ENCODE measurements around the gene FGD1.
A peak's percentile ranks its signal among the peaks of the same experiment; 100 is the strongest.
"Not testable (repeated sequence)": the region's sequence is repeated elsewhere in the genome, so short reads cannot be mapped to it uniquely, and the experiment has no call there.

FGD1 gene

DNA sequence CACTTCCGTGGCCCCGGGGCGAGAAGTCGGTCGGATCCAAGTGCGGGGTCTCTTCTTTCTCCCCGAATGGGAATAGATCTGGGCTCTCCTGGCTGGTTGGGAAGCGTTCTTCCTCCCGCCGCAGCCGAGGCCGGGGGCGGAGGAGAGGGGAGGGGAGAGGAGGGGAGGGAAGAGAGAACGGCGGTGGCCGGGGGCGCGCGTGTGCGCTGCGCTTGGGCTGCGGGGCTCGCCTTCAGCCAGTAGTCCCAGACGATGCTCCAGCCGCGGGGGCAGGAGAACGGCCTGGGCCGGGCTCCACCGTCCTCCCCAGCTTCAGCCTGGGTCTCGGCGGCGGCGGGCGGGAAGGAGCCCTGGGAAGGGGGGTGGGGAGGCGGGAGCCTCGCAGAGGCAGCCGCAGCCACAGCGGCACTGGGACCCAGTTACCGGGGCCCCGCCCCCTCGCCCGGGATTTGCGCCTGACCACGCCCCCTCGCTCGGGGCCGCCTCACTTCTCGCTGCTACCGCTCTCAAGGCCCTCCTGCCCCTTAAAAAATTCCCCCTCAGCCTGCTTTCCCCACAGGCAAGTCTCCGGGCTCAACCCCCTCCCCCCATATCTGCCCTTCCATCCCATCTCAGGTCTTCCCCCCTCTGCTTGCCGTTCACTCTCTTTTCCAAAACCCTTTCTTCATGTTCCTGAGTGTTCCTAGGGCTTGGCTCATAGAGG lies at the start of gene FGD1:
Gene FGD1, minus strand, starts transcription at position 421 of the 703 bp plus-strand sequence. CDS start 802 bp downstream, outside the sequence.
- DNase-seq: peak; percentile 22 to 29

DNA sequence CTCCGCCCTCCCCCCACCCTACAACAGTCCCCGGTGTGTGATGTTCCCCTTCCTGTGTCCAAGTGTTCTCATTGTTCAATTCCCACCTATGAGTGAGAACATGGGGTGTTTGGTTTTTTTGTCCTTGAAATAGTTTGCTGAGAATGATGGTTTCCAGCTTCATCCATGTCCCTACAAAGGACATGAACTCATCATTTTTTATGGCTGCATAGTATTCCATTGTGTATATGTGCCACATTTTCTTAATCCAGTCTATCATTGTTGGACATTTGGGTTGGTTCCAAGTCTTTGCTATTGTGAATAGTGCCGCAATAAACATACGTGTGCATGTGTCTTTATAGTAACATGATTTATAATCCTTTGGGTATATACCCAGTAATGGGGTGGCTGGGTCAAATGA lies 46.2 kb upstream of the FGD1 start:
- DNase-seq: not testable (repeated sequence)

DNA sequence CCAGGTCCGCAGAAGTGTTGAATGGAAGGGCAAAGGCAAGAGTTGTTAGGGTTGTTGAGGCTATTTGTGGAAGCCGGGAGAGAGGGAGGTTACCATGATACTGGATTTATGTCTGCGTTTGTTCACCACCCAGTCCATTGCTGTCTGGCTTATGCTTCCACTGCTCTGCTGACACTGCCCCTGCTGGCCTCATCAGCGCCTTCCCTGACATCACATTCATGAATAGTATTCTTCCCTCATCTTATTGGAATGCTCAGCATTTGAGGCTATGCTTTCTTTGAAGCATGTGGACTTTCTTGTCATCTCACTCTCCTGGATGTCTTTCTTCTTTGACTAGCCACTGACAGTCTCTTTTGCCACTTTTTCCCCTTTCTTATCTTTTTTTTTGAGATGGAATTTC lies 44.3 kb upstream of the FGD1 start:
- no peak for DNase-seq

DNA sequence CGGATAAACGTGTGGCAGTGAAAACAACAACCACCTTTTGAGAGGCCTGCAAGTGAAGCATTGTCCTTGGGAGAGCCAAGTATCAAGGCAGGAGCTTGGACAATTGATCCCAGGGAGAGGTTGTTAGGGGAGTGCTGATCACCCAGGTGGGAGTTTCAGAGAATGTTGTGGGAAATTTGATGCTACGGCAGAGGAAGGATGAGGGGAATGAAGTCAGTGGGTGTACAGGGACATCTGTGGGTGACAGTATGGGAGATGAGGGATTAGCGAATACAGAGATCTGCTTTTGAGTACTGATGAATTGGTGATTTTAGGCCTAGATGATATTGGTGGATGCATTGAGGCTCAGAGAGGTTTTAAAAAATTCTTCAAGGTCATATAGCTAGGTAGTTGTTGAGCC lies 38.2 kb upstream of the FGD1 start:
- DNase-seq: no peak

DNA sequence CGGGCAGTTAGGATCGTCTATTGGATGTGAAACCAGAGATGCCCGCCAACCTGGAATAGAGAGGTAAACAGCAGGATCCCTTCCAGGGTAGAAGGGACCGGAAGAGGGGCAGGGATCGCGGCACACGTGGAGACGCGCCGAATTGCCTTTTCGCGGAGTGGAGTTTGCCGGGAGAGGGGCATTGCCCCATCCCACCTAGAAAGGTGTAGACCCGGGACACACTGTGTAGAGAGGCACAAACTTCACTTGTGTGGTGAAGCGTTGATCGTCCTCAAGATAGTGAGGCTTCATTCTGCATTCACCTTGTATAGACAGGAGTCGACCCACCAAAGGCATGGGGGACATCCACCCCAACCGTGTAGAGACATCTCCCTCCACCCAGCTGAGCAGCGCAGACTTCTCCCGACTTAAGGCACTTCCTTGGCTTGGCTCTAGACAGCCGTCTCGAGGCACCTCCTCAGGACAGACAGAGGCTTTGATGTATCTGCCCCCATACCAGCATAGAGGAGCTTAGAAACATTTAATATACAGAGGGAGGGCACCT lies 34.4 kb upstream of the FGD1 start:
- no peak for DNase-seq

DNA sequence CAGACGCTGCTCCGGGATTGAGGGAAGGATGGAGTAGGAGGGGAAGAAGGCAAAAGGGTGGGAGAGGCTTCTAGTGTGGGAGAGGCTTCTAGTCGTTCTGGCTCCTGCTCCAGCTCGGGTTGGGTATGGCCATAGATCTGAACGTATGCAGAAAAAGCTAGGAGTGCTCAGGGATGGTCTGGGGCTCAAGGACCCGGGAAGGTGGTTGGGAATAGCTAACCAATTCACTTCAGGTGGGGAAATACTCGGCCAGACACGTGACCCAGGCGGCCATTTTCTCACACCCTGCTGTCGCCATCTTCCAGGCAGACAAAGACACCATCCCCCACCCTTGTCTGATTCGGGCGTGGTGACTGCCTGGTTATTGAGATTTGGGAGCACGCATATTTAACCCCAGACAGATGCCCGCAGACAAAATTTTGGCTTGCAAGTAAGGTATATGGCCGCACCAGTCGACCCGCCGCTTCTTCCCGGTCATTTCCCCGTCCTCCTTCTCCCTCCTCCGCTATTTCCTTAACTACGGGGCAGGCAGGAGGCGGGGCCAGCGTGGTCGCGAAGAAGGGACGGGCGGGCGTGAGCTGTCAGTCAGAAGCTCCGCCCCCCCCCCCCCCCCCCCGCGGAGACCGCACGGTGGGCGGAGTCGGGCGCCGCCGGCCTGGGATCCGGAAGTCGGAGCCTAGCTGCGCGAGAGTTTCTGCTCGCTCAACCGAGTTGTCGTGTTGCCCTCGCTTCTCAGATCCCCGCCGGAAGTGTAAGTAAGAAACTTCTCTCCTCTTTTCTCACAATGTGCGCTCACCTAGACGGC lies 33.7 kb upstream of the FGD1 start, which contains the start of gene GNL3L:
Gene GNL3L, plus strand, starts transcription at position 668 of the 805 bp plus-strand sequence. CDS start 2,348 bp downstream, outside the sequence.
- peak; percentile 55 to 61 for DNase-seq

DNA sequence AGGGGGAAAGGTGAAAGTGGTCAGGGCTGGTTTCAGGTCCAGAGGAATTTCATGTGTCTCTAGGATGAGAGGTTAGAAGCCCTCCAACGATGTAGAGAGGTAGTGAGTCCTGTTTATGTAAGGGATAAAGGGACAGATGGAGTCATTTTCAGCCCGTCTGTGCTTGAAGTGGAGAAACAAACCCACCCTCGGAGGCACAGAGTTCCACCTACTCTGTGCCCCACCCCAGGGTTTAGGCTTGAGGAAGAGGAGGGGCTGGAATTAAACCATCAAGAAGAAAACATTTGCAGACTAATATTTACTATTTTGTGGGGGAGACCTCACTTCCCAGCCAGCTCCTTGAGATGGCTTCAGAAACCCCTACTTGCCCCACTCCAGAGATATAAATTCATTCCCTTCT lies 33.1 kb upstream of the FGD1 start:
- no peak for DNase-seq

DNA sequence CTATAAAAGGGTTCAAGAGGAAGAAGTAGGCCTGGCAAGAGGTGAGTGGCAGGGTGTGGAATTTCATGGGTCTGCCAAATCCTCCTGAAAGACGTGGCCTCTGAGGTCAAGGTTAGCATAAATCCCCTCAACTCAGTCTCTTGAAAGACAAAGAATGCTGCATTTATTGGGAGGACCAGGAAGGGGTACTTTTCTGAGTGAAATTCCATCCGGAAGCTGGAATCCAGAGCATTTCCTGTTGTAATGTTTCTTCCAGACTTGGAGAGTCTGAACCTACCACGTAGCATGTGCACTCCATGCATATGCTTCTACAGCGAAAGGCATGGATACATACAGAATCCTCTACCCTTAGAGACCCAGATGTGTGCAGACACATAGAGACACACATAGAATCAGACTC lies 13.4 kb upstream of the FGD1 start:
- no peak for DNase-seq

DNA sequence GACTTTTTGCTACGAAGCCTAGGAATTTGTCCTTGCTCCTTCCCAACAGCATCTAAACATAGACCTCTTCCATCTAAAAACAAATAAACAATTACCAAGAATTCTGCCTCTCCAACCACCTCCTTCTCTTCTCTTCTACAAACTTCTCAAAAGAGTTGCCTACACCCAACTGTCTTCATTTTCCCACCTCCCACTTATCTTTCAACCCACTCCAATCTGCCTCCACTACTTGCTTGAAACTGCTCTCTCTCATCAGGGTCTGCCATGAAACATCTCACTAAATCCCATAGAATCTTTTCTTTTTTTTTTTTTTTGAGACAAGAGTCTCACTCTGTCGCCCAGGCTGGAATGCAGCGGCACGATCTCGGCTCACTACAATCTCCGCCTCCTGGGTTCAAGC lies 902 bp upstream of the FGD1 start:
- DNase-seq: no peak

DNA sequence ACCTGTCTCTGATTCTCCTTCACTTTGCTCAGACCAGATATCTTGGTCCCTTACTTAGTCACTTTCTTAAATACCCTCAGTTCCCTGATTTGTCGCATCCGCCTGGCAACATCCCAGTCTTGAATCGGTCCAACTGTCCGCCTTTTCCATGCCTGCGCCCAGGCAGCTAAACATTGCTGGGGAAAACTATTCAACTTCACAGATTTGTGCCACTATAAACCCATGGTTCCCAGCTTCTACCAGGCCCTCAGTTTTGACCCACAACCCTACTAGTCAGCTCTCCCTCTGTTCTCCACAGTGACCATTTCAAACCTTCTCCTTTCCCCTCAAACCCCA lies 451 bp upstream of the FGD1 start:
- DNase-seq: no peak

DNA sequence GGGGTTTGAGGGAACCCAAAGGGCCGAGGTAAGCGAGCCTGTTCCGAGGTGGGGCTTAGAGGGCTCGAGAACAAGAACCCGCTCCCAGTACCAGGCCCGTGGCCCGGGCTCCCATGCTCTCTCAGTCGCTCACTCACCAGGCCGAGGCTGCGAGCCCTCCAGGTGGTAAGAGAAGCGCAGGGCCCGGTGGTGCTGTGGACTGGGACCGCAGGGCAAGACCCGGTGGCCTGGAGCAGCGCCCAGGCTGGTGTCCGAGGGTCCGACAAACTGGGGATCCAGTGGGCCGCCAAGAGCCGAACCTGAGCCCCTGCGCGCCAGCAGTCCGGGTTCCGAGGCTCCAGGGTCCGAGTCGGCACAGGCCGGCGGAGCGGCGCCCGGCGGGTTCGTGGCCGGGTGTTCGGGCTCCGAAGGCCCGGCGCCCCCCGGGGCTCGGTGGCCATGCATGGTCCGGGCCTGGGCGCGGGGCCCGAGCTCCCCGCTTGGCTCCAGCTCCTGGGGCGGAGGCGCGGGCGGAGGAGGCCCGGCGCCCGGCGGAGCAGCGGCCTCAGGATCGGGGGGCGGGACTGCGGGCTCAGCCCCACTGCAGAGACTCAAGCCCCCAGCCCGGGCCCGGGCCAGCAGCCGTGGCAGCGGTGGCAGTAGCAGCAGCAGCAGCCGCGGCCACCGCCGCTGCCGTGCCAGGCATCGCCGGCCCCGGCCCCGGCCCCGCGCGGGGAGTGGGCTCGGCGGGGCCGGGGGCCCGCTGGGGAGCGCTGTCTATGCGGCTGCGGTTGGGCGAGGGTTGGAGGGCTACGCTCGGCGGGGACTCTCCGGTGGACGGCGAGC lies 833 bp downstream of the FGD1 start:
- no peak for DNase-seq

DNA sequence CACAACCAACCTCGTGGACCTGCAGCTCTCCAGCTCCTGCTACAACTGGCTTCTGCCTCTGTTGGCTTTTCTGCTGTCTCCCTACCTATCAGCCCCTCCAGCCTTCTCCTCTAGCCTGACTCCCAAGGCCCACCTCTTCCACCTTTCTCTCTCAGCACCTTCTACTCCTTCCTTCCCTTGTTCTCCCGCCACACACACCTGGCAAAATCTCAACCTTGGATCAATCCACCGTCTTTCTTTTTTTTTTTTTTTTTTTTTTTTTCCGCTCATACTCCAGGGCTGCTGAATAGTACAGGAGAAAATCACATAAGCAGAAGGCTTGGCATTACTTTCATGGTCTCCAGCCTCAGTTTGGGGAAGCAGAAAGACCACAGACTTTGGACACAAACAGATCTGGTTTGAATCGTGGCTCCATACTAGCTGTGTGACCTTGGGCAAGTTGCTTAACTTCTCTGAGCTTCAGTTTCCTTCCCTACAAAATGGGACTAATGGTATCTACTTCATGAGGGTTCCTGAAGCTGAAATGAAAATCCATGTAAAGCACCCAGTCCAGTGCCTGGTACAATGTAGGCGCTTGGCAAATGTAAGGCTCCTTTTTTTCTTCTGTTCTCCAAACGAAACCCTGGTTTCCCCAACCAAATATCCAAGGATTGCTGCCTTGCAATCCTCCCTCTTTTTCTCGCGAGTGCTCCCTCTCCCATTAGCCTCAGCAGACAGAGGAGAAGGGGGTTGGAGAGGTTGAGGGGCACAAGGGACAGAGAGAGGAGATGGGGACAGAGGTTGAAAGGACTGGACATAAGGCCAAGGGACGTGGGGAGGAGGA lies 1.7 kb downstream of the FGD1 start:
- DNase-seq: no peak

DNA sequence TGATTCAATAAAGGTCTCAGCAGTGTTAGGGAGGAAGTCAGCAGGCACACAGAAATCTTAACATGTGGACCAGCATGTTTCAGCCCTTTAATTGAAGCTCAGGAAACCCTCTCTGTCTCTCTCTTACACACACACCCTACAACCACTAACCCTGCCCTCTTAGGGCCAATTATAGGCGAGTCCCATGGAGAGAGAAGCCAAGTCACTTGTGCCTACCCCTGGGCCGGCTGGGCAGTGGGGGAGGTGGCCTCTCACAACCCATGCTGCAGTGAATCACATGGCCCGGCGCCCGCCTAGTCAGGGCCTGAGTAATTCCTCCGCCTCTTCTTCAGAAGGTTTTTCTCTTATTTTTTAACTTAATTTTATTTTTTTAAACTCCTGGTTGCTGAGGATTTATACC lies 3.7 kb downstream of the FGD1 start:
- DNase-seq: no peak

DNA sequence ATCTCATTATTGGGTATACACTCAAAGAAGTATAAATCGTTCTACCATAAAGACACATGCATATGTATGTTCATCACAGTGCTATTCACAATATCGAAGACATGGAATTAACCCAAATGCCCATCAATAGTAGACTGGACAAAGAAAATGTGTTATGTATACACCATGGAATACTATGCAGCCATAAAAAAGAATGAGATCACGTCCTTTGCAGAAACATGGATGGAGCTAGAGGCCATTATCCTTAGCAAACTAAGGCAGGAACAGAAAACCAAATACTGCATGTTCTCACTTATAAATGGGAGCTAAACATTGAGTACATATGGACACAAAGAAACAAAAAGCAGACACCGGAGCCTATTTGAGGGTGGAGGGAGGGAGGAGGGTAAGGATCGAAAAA lies 6.2 kb downstream of the FGD1 start:
- not testable (repeated sequence) for DNase-seq

DNA sequence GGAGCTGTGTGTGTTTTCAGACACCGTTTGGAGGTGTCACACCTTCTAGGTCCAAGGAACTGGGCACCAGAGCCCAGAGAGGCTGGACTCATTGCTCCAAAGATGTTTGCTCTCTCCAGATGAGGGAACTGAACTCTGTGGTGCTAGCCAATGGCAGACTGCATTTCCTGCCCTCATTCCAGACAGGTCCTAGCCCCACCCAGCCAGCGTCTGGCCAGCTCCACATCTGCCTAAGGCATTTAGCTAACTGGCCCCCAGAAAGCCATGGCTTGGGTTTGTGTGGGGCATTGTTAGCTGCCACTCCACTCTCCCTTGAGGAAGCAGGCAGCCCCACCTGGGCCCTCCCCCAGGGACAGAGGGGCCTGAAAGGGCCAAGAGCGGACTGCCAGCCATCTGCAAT lies 11.4 kb downstream of the FGD1 start:
- no peak for DNase-seq

DNA sequence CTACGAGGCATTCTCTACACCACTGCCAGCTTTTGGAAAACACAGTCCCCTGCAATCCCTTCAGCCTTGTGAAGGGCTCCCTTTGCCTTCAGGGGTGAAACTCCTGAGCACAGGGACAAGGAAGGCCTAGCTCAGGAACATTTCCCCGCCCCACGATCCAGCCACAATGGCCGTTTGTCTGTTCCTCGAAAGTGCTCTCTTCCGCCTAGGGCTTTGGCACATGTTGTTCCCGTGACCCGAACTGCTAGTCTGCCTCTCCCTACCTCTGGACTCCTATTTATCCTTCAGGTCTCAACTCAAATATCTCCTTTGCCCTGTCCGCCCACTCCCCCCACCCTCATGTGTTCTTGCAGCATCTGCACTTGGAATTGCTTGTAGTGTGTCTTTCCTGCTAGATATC lies 12.1 kb downstream of the FGD1 start:
- no peak for DNase-seq

DNA sequence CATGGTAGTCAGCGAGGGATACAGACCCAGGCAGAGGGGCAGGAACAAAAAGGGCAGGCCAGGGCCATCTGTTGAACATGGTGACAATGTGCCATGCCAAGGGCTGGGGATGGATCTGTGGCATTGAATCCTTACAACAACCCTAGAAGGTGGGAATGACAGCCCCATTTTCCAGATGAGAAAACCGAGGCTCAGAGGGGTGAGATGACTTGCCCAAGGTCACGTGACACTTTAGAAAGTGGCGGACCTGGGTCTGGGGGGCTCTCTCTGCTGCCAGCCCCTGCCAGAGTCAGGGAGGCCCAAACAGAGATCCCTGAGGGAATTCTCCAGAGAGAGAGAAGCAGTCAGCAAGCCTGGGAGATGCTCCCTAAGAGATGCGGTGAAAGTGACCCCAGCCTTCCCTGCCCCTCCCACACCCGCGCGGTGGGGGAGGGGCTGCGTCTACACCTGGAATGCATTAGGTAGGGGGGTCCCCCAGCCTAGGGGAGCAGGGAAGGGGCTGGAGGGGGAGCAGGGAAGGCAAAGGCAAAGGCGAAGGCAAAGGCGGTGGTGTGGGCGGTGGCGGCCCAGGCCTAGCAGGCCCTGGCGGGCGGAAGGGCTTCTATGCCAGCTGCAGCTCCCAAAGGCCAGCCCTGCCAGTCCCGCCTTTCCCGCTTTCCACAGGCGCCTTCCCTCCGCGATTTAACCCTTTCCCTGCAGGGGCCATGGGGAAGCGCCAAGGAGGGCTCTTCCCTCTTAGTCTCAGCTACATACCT lies 13.0 kb downstream of the FGD1 start:
- DNase-seq: no peak

DNA sequence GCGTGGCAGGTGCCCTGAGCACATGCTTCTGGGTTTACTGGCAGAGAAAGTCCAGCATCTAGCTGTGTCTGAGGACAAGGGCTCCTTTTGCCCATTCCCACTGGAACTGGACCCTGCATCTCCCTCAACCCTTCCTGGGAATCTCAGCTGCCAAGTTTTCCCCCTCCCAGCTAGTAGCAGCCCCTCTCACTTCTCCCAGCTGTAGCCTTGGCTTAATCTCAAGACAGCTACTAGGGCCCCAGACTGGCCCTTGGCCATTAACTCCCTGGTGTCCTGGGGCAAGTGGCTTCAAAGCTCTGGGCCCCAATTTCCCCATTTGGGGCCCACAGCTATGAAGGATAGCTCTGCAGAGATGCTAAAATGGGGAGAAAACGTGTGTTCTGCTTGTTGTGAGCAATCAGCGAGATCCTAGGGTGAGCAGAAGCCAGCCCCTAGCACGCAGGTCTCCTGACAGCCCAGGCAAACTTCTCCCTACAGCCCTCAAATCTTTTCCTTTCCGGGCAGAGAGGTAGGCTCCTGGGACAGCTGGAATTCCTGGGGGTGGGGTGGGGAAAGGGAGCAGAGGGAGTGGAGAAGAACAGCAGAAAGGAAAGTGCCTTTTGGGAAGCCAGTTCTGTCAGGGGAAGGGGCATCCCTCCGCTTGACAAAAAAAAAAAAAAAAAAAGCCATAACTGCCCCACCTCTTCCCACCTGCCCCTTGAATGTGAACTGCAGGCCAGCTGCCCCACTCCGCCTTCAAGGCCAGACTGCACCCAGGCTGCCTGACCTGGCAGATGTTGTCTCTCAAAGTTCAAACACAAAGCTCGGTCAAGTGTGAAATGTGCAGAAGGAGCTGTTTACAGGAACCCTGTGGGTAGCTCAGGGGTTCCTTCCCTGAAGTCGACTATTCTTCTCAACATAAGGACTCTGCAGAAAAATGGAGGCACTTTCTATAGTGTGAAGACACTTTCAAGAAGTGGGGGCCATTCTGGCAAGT lies 16.6 kb downstream of the FGD1 start:
- no peak for DNase-seq

DNA sequence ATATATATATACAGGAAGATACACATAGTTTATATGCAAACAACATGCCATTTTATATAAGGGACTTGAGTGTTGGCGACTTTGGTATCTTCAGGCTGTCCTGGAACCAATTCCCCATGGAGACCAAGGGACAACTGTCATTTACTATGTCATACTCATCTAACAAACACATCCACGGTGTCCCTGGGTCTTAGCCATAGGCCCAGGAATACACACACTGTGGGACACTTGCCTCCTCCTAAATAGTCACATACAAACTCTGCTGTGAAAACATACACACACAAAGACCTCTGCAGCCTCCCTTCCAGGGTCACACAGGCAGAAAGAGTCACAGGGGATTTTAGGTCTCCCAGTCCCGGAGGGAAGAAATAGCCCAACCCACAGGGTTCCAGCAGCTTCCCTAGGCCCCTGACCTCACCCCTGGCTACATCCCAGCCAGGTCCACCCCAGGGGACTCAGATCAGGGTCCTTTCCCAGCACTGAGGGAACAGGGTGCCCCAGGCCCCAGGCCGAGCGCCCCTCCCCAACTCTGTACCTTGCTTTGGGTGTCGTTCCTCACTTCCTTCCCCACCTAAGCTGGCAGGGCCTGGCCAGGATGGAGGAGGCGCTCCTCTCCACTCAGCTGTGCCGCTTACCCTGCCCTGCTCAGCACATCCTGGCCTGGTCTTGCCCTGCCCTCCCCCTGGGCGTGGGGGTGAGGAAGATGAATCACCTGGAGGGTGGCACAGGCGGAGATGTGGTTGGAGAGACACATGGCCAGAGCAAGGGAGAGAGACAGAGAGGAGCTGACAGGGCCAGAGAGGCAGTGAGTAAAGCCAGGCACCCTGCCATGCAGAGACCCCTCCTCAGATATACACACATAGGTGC lies 21.8 kb downstream of the FGD1 start:
- DNase-seq: no peak
